Transverse colon (tissue), 4 donors: ENCODE results near the gene FOS. TPM values are rescaled to one million over a fixed set of nuclear protein-coding genes. Genes with fewer than 3 reads are reported as not detected.

Experiments
- DNase-seq: peaks from one replicate; pipeline ENCODE4 v3.0.0-alpha.2; 2019
- H3K27ac ChIP-seq, 4 donors: fragments of 200-600 bp; sonication (generic); 2 replicates each; pipeline ENCODE4 v1.5.1; 2016 to 2018; ENCODE audit warnings: inconsistent platforms in 4 of 4
- H3K27me3 ChIP-seq: fragments of 200-600 bp; sonication (generic); 2 replicates; pipeline ENCODE4 v1.5.1; 2017; ENCODE audit warnings: inconsistent platforms
- H3K36me3 ChIP-seq, 4 donors: fragments of 200-600 bp; sonication (generic); 2 replicates each; pipeline ENCODE4 v1.5.1; 2017 to 2019; ENCODE audit warnings: inconsistent platforms in 4 of 4
- H3K4me1 ChIP-seq, 4 donors: fragments of 200-600 bp; sonication (generic); 2 replicates each; pipeline ENCODE4 v1.5.1; 2017 to 2020; ENCODE audit warnings: inconsistent platforms in 4 of 4
- H3K4me3 ChIP-seq, 4 donors: fragments of 200-600 bp; sonication (generic); 1 replicate in 1 of 4; 2 replicates in 3 of 4; pipeline versions ENCODE4 v1.5.1 to v1.6.1; 2017 to 2019; ENCODE audit warnings: inconsistent platforms in 4 of 4
- H3K9me3 ChIP-seq, 2 donors: fragments of 200-600 bp; sonication (generic); 2 replicates each; pipeline ENCODE4 v1.5.1; 2017 to 2019; ENCODE audit warnings: inconsistent platforms in 2 of 2
- CTCF ChIP-seq, 5 experiments: fragments of 200-600 bp in 3 of 5; fragments of 450-650 bp in 2 of 5; sonication (generic) in 3 of 5; IDR thresholded peaks; 1 replicate in 2 of 5; 2 replicates in 3 of 5; pipeline ENCODE4 v1.5.1; 2016 to 2017; ENCODE audit warnings: antibody characterized with exemption in 5 of 5, inconsistent platforms in 3 of 5, mild to moderate bottlenecking in 2 of 5, moderate library complexity in 1 of 5
- EP300 ChIP-seq: sonication (generic); formaldehyde crosslinking; IDR thresholded peaks from one replicate; pipeline ENCODE4 v1.6.1; 2017; ENCODE audit warnings: antibody characterized with exemption, low read depth
- POLR2A ChIP-seq: fragments of 450-650 bp; IDR thresholded peaks from one replicate; pipeline ENCODE4 v1.6.1; 2016; ENCODE audit warnings: antibody characterized with exemption, mild to moderate bottlenecking, moderate library complexity
- POLR2AphosphoS5 ChIP-seq, 3 donors: sonication (generic); formaldehyde crosslinking; IDR thresholded peaks; one replicate each; pipeline ENCODE4 v1.6.1; 2016; ENCODE audit warnings: antibody characterized with exemption in 3 of 3
- WGBS, 2 donors: methylation state at CpG; one replicate each; pipeline ENCODE4 v1.1.5; 2018; ENCODE audit warnings: low coverage in 1 of 2; 5-methylcytosine and 5-hydroxymethylcytosine counted together
- in situ Hi-C, 4 donors: fragments of 200-750 bp; cut with MboI; loops; one replicate each; pipeline versions ENCODE4 v1.15.0 to v1.15.1; 2017; ENCODE audit warnings: low sequenced_read_pairs in 3 of 4, low pct_ligation_motif_present in 1 of 4, low pct_unique_long_range_greater_than_20kb in 1 of 4
- intact Hi-C: fragments of 100-400 bp; cut with DNase I; formaldehyde crosslinking; loops from one replicate; pipeline ENCODE4 v1.15.1; 2023; ENCODE audit warnings: low total_unique reads
- total RNA-seq, 4 donors: library from RNA; depleted of rRNA; stranded (reverse); fragments of >200 nt; gene quantifications; one replicate each; pipeline ENCODE4 v1.1.0, GENCODE V29; 2016

FOS gene
- total RNA-seq, 4 donors from 2014 or later: 345 to 1,356 (median 884) TPM

GRCh38 chr14:75244121-75244520 lies 34.5 kb upstream of the FOS start:
- no peaks in the 10 kb centered on the region for H3K36me3 ChIP-seq
- no peak overlapping the region for H3K27ac ChIP-seq
- no peaks in the 10 kb centered on the region for H3K9me3 ChIP-seq
- no peaks in the 10 kb centered on the region for H3K27me3 ChIP-seq
- no peak overlapping the region for H3K4me3 ChIP-seq
- 90 to 100% methylated on average over 3 to 5 of the region's 5 CpGs for WGBS, 2 donors
- intact Hi-C loops: no loop called here
- DNase-seq: no peak
- in situ Hi-C loops: no loop called here
- peaks cover 0 to 7% (median 0%) of the 10 kb centered on the region in 4 donors for H3K4me1 ChIP-seq
- no peak for TF ChIP-seq CTCF (IDR thresholded peaks at IDR 0.05)
- no peak for TF ChIP-seq EP300
- no peak for TF ChIP-seq POLR2AphosphoS5 (IDR thresholded peaks at IDR 0.05)
- no peak for TF ChIP-seq POLR2A

GRCh38 chr14:75246546-75247285 lies 31.9 kb upstream of the FOS start:
- no peaks in the 10 kb centered on the region for H3K27me3 ChIP-seq
- 88 to 90% methylated on average over 2 to 7 of the region's 7 CpGs for WGBS, 2 donors
- no peak for DNase-seq
- in situ Hi-C loops (no loop called here), intact Hi-C loops (no loop called here)
- no peaks in the 10 kb centered on the region for H3K36me3 ChIP-seq
- no peak overlapping the region for H3K27ac ChIP-seq
- H3K9me3 ChIP-seq: no peaks in the 10 kb centered on the region
- H3K4me1 ChIP-seq: peaks cover 0 to 13% (median 0%) of the 10 kb centered on the region in 4 donors
- H3K4me3 ChIP-seq: no peak overlapping the region
- no peak for TF ChIP-seq POLR2AphosphoS5 (IDR thresholded peaks at IDR 0.05)
- TF ChIP-seq EP300: no peak
- TF ChIP-seq CTCF (IDR thresholded peaks at IDR 0.05): no peak
- TF ChIP-seq POLR2A: no peak

DNA sequence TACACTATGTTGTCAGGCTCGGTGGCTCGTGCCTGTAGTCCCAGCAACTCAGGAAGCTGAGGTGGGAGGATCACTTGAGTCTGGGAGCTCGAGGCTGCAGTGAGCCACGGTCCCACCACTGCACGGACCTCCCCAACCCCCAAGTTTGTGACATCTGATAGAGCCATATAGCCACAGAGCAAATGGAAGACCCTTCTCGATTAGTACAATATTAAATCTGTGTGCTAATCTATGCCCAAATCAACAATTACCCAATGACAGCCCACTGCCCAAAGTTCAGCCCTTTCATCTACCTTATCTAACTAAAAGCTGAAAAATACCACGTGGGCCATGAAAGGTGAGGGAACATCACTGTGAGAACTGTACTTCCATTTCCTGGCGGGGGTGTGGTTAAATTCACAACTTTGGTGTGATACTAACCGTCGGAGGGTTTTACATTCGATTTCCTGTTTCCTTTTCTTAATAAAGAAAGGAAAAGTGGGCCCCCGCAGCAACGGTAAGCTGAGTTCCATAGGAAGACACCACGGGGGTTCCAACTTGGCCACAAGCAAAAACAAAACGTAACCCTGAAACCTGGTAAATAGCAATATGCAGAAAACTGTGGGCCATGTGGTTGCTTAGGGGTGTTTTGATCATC lies 31.2 kb upstream of the FOS start:
- Histone ChIP-seq H3K4me1 (peaks cover 0 to 12% (median 2%) of the 10 kb centered on the region in 4 donors), H3K9me3 (no peaks in the 10 kb centered on the region), H3K4me3 (no peak overlapping the region), H3K27me3 (no peaks in the 10 kb centered on the region), H3K27ac (no peak overlapping the region), H3K36me3 (no peaks in the 10 kb centered on the region)
- DNase-seq: peak; percentile 44
- TF ChIP-seq POLR2A (no peak), EP300 (no peak), POLR2AphosphoS5 (IDR thresholded peaks at IDR 0.05) (no peak), CTCF (IDR thresholded peaks at IDR 0.05) (no peak)
- WGBS, 2 donors: 56 to 61% methylated on average over 9 to 15 of the region's 15 CpGs
- in situ Hi-C loops (no loop called here), intact Hi-C loops (no loop called here)

- Histone ChIP-seq H3K27ac (no peak overlapping the region), H3K4me3 (no peak overlapping the region), H3K4me1 (peaks cover 0 to 17% (median 6%) of the 10 kb centered on the region in 4 donors), H3K27me3 (no peaks in the 10 kb centered on the region), H3K36me3 (no peaks in the 10 kb centered on the region), H3K9me3 (no peaks in the 10 kb centered on the region)
- no peak for DNase-seq
- intact Hi-C loops (no loop called here), in situ Hi-C loops (no loop called here)
- 75 to 82% methylated on average over 6 of the region's 6 CpGs for WGBS, 2 donors
- TF ChIP-seq EP300 (no peak), POLR2AphosphoS5 (IDR thresholded peaks at IDR 0.05) (no peak), CTCF (IDR thresholded peaks at IDR 0.05) (no peak), POLR2A (no peak)
Measured at GRCh38 chr14:75247939-75248338, 30.7 kb upstream of the FOS start.
